Right kidney (tissue), 1 donor: ENCODE results near the gene ZNF638.
A peak's percentile ranks its signal among the peaks of the same experiment; 100 is the strongest.

Source experiments
- DNase-seq: peaks from one replicate; pipeline ENCODE4 v3.0.0-alpha.2; 2016

The ZNF638 gene

GRCh38 chr2:71333619-71334018 lies 2.0 kb downstream of the ZNF638 start:
- no peak for DNase-seq

- no peak for DNase-seq
Observed at GRCh38 chr2:71336384-71336783, 4.8 kb downstream of the ZNF638 start.

GRCh38 chr2:71336802-71337201 lies 5.2 kb downstream of the ZNF638 start:
- no peak for DNase-seq

- no peak for DNase-seq
Observed at GRCh38 chr2:71337776-71338175, 6.2 kb downstream of the ZNF638 start.

GRCh38 chr2:71339685-71340084 lies 8.1 kb downstream of the ZNF638 start:
- DNase-seq: no peak

GRCh38 chr2:71340176-71340575 lies 8.6 kb downstream of the ZNF638 start:
- no peak for DNase-seq

- no peak for DNase-seq
Observed at GRCh38 chr2:71341645-71342044, 10.1 kb downstream of the ZNF638 start.

- no peak for DNase-seq
Observed at GRCh38 chr2:71346065-71346464, 14.5 kb downstream of the ZNF638 start.

GRCh38 chr2:71347517-71347916 lies 15.9 kb downstream of the ZNF638 start:
- DNase-seq: peak; percentile 10

- DNase-seq: no peak
Observed at GRCh38 chr2:71348302-71348701, 16.7 kb downstream of the ZNF638 start.

- no peak for DNase-seq
Observed at GRCh38 chr2:71353248-71353647, 21.7 kb downstream of the ZNF638 start.

- no peak for DNase-seq
Observed at GRCh38 chr2:71358931-71359671, 27.5 kb downstream of the ZNF638 start.

GRCh38 chr2:71360434-71360975 lies 28.9 kb downstream of the ZNF638 start:
- no peak for DNase-seq

GRCh38 chr2:71361631-71362030 lies 30.0 kb downstream of the ZNF638 start:
- DNase-seq: no peak

GRCh38 chr2:71362447-71362846 lies 30.9 kb downstream of the ZNF638 start:
- DNase-seq: no peak

GRCh38 chr2:71370015-71370414 lies 38.4 kb downstream of the ZNF638 start:
- DNase-seq: no peak

- DNase-seq: no peak
Observed at GRCh38 chr2:71372042-71372441, 40.5 kb downstream of the ZNF638 start.

- no peak for DNase-seq
Observed at GRCh38 chr2:71379086-71379485, 47.5 kb downstream of the ZNF638 start.

GRCh38 chr2:71380665-71381064 lies 49.1 kb downstream of the ZNF638 start:
- DNase-seq: no peak

GRCh38 chr2:71385012-71385411 lies 53.4 kb downstream of the ZNF638 start:
- no peak for DNase-seq

GRCh38 chr2:71388214-71388613 lies 56.6 kb downstream of the ZNF638 start:
- no peak for DNase-seq

- DNase-seq: no peak
Observed at GRCh38 chr2:71389384-71390072, 57.9 kb downstream of the ZNF638 start.

- no peak for DNase-seq
Observed at GRCh38 chr2:71393216-71393615, 61.6 kb downstream of the ZNF638 start.

GRCh38 chr2:71395471-71395870 lies 63.9 kb downstream of the ZNF638 start:
- no peak for DNase-seq
